Measurements from ENCODE around the gene HSPA6. TPM values are rescaled to one million over a fixed set of nuclear protein-coding genes. Genes with fewer than 3 reads are reported as not detected.

The HSPA6 gene
- total and polyA plus RNA-seq, 2 donors (not counting 1 experiment from before 2014, with no cell fraction given), result 8.5 to 11.2 TPM

- no peak overlapping the region for H3K4me3 ChIP-seq (ENCODE audit: control extremely low read depth in 1 of 5, extremely low read depth in 1 of 5, insufficient read depth in 1 of 5, low read depth in 2 of 5, low read length in 4 of 5)
- Mint-ChIP-seq H3K27me3 (peaks cover 28% of the 10 kb centered on the region), H3K4me1 (peaks cover 22% of the 10 kb centered on the region), H3K27ac (no peak overlapping the region), H3K9me3 (ENCODE audit: insufficient read depth) (no peaks in the 10 kb centered on the region), H3K4me3 (no peak overlapping the region)
- ATAC-seq (ENCODE audit: low read depth) (no peak), DNase-seq (no peak)
- H3K36me3 ChIP-seq (replicated peaks in 1 of 2; ENCODE audit: control extremely low read depth in 1 of 2, control insufficient read depth in 1 of 2, extremely low read depth in 1 of 2, insufficient read depth in 2 of 2, low read length in 1 of 2), result no peaks in the 10 kb centered on the region
- 100% methylated on average over 1 of the region's 4 CpGs for WGBS (ENCODE audit: insufficient coverage)
- intact Hi-C loops (cut with micrococcal nuclease), result no loop called here
- H3K4me1 ChIP-seq (ENCODE audit: control insufficient read depth in 2 of 2, insufficient read depth in 2 of 2, low read length in 2 of 2), result peaks cover 19 to 20% of the 10 kb centered on the region in 2 donors
- CTCF ChIA-PET, result interaction anchor here (1.4 kb wide), 1 partner anchor 236 kb away, joined by 3 read pairs; no protein-coding TSS in a partner anchor
- no peak for TF ChIP-seq CTCF (IDR thresholded peaks at IDR 0.05)
- TF ChIP-seq EZH2 (IDR thresholded peaks at IDR 0.05; ENCODE audit: borderline replicate concordance, insufficient read depth, low read depth, low read length, poor library complexity, severe bottlenecking), result no peak
- H3K27me3 ChIP-seq (replicated peaks in 1 of 4; ENCODE audit: control extremely low read depth in 1 of 4, control insufficient read depth in 3 of 4, insufficient read depth in 4 of 4, low read length in 3 of 4), result peaks cover 0 to 13% (median 4%) of the 10 kb centered on the region in 4 experiments
- POLR2A ChIA-PET, result no interaction called here
- no peak overlapping the region for H3K9ac ChIP-seq (ENCODE audit: low read length)
- H3K9me3 ChIP-seq (ENCODE audit: control extremely low read depth in 1 of 3, control insufficient read depth in 2 of 3, insufficient read depth in 1 of 3, low read length in 2 of 3), result peaks cover 0 to 4% (median 0%) of the 10 kb centered on the region in 3 donors
- no peak overlapping the region for H3K4me2 ChIP-seq (replicated peaks; ENCODE audit: low read depth, low read length, poor library complexity, severe bottlenecking)
- H3K27ac ChIP-seq (ENCODE audit: low read length in 2 of 2), result no peak overlapping the region
- H3K79me2 ChIP-seq (ENCODE audit: control insufficient read depth, insufficient read depth, low read length), result no peaks in the 10 kb centered on the region
- H4K20me1 ChIP-seq (ENCODE audit: control insufficient read depth, insufficient read depth, low read length, poor library complexity, severe bottlenecking), result no peaks in the 10 kb centered on the region
- H2AFZ ChIP-seq (ENCODE audit: insufficient read depth, low read depth, low read length, poor library complexity, severe bottlenecking), result no peak overlapping the region
Observed at GRCh38 chr1:161502181-161502580, 22.2 kb upstream of the HSPA6 start.

GRCh38 chr1:161502641-161503393 is 21.5 kb upstream of the HSPA6 start:
- Histone ChIP-seq H3K79me2 (ENCODE audit: control insufficient read depth, insufficient read depth, low read length) (no peaks in the 10 kb centered on the region), H3K27me3 (replicated peaks in 1 of 4; ENCODE audit: control extremely low read depth in 1 of 4, control insufficient read depth in 3 of 4, insufficient read depth in 4 of 4, low read length in 3 of 4) (peaks cover 0 to 11% (median 5%) of the 10 kb centered on the region in 4 experiments), H3K9ac (ENCODE audit: low read length) (no peak overlapping the region), H3K36me3 (replicated peaks in 1 of 2; ENCODE audit: control extremely low read depth in 1 of 2, control insufficient read depth in 1 of 2, extremely low read depth in 1 of 2, insufficient read depth in 2 of 2, low read length in 1 of 2) (no peaks in the 10 kb centered on the region), H3K4me1 (ENCODE audit: control insufficient read depth in 2 of 2, insufficient read depth in 2 of 2, low read length in 2 of 2) (peaks cover 19 to 20% of the 10 kb centered on the region in 2 donors), H3K4me2 (replicated peaks; ENCODE audit: low read depth, low read length, poor library complexity, severe bottlenecking) (no peak overlapping the region), H3K9me3 (ENCODE audit: control extremely low read depth in 1 of 3, control insufficient read depth in 2 of 3, insufficient read depth in 1 of 3, low read length in 2 of 3) (peaks cover 0 to 4% (median 0%) of the 10 kb centered on the region in 3 donors), H3K4me3 (ENCODE audit: control extremely low read depth in 1 of 5, extremely low read depth in 1 of 5, insufficient read depth in 1 of 5, low read depth in 2 of 5, low read length in 4 of 5) (no peak overlapping the region), H4K20me1 (ENCODE audit: control insufficient read depth, insufficient read depth, low read length, poor library complexity, severe bottlenecking) (no peaks in the 10 kb centered on the region), H2AFZ (ENCODE audit: insufficient read depth, low read depth, low read length, poor library complexity, severe bottlenecking) (no peak overlapping the region), H3K27ac (ENCODE audit: low read length in 2 of 2) (no peak overlapping the region)
- Mint-ChIP-seq H3K4me3 (no peak overlapping the region), H3K27me3 (peaks cover 26% of the 10 kb centered on the region), H3K9me3 (ENCODE audit: insufficient read depth) (no peaks in the 10 kb centered on the region), H3K27ac (no peak overlapping the region), H3K4me1 (peaks cover 22% of the 10 kb centered on the region)
- TF ChIP-seq CTCF (IDR thresholded peaks at IDR 0.05), result no peak
- ATAC-seq (ENCODE audit: low read depth) (no peak), DNase-seq (no peak)
- intact Hi-C loops (cut with micrococcal nuclease), result no loop called here
- ChIA-PET CTCF (interaction anchor here (1.0 to 1.4 kb wide), 2 partner anchors 235 to 239 kb away, joined by 3 to 4 read pairs; no protein-coding TSS in a partner anchor), POLR2A (no interaction called here)
- no CpG with 5 or more reads among the region's 1 CpG for whole genome bisulfite sequencing (ENCODE audit: insufficient coverage)
